T-helper 22 cell (primary cell): Measurements from ENCODE around the gene ANKRD62.
"Not testable (repeated sequence)": the region's sequence is repeated elsewhere in the genome, so short reads cannot be mapped to it uniquely, and the experiment has no call there.

Experiments used
- DNase-seq: peaks from one replicate; pipeline ENCODE4 v3.0.0-alpha.2; 2020; ENCODE audit warnings: low read depth

ANKRD62 gene

DNA sequence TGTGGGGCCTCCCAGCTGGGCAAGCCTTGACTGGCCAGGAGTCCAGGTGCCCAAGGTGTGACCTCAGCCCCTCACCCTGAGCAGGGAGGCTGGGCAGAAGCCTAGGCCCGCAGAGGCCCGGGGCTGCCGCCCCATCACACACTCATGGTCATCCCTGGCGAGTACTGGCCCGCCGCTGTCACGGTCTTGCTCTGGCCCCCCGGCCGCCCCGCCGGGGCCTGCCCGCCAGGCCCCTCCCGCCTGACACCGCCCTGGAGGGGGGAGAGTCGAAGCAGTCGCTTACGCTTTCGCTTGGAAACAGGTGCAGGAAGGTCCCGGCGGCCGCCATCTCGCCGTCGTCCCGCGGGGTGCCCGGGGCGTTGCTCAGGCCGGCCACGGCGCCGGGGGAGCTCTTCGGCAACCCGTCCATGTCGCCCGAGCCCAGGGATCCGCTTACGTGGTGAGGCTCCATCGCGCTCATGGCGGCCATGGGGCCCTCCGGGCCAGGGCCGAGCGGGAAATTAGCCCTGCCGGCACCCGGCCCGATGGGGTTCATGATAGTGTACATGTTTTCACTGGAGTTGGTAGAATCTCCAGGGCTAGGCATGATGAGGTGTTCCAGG lies 26.6 kb upstream of the ANKRD62 start:
- DNase-seq = no peak

DNA sequence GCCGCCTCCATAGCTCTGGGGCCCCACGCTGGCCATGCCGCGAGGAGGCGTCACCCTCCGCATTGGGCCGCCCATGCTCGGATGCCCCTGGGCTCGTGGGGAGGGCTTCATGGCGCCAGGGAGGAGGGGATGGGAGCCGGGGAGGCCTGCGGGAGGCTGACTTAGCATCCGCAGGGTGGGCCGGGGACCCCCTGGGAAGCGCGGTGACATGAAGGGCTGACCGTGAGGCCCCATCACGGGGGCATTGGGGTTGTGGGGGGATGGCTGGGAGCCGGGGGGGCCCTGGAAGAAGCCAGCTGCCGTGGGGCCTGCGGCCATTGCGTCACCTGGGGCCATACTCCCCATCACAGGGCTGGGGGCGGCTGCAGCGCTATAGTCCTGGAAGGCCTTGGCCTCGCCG lies 26.0 kb upstream of the ANKRD62 start:
- no peak for DNase-seq

DNA sequence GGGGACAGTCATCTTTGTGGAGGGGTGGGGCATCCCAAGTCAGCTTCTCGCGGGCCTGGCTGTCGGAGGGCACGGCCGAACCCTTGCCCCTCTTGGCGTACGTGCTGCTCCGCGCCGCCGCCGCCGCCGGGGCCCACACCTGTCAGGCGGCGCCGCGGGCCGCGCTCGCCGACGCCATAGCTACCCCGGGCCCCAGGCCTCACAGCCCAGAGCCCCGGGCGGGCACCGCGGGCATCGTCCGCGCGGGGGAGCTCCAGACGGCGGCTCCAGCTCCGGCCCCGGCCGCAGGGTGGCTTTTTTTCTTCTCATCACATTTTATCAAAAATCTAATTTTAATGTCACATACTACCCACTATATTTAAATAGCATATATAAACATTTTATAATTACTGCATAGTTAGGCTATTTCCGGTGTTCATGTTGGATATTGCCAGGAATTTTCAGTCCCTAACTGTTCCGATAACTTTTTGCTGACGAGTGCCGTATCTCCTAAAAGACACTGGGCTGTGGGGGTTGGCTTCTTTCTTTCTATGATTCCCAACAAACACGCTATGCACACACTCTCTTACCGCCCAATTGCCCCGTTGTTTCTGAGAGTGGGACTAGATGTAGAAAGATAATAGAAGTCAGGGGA lies 25.2 kb upstream of the ANKRD62 start:
- DNase-seq = not testable (repeated sequence)

DNA sequence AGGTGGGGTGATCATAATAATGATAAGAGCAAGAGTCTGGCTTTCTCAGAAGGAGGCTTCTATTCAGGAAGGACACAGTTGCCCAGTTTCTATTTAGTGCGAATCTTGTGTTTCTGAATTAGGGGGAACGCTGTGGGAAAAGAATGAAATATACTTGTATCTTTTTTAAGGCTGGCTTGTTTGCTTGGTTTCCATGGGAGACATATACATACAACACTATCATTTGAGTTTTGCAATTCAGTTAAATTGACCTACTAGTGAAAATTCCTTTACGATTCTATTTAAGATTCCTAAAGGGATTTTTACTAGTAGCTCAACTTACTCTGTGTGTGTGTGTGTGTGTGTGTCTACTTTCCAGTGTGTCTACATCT lies 24.7 kb upstream of the ANKRD62 start:
- DNase-seq = no peak

DNA sequence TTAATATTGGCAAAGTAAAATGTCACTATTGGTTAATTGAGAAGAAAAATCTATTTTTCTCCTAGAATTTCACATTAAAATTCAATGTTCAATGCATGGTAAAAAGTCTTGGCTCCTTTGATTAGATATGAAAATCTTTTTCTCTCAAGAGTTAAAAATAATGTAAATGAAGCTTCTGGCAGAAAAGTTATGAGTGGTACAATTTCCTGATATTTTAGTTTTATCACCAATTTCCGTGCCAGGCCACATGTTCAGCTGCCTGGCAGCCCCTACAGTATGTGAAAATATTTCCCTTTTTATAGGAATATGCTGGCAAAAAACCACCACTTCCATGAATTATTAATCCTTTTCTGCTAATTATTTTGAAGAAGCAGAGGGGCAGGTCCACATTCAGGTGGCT lies 22.6 kb upstream of the ANKRD62 start:
- not testable (repeated sequence) for DNase-seq

DNA sequence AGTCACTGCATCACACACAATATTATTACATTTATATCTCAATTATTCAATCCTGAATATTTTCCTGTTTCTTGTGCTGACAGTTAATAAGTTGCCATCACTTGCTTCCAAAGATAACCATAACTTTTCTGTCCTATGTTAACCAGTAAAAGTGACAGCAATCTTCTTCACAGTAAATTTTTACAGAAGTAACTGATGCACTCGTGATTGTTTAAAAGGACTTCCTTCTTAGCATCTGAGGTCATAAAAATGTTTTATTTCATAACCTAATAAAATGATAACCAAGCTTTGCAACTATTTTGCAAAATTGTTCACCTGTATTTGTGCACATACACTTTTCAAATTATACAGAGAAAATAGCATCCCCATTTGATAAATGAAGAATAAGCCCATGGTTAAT lies 20.6 kb upstream of the ANKRD62 start:
- no peak for DNase-seq

DNA sequence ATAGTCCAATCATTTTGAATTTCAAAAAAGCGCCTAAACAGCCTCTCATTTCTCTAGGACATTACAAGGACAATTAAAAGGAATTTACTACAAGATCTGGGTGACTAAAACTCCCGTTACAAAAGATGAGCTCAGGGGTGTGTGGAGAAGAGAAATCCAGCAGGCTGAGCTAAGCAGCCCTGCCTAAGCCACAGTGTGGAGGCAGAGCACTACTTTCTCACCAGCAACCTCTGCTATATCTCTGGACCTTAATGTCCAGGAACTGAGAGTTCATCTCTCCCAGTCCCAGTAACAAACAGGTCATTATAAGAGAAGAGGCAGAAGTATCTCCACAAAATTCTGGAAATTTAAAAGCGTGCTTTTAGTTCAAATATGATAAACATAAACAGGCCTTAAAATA lies 18.9 kb upstream of the ANKRD62 start:
- no peak for DNase-seq

DNA sequence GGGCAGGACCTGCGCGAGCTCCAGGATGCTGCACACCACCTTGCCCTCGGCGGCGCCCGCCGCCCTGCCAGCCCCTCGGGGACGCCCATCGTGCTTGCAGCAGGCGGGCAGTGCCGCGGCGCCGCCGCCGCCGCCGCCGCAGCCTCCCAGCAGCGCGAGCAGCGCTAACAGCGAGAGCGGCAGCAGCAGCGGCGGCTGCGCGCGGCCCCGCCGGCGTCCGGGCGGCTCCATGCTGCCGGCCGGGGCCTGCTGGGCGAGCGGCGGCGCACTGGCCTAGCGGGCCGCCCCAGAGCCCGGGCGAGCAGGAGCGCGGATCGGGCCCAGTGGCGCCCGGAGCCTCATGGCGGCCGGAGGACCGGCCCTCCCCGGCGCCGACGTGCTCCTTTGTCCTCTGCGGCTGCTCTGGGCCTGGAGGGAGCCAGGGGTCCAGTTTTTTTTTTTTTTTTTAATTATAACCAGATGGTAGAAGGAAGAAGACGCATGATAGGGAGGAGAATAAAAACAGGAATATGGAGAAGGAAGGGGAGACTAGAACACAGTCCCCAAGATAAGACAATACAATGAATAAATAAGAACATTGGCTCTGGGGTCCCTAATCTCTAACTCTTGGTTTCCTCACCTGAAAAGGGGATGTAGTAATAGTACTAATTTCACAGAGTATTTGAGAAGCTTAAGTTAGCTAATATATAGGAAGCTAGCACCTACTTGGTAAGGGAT lies 17.1 kb upstream of the ANKRD62 start:
- DNase-seq = no peak

GRCh38 chr18:12077994-12078393 lies 15.6 kb upstream of the ANKRD62 start:
- not testable (repeated sequence) for DNase-seq

DNA sequence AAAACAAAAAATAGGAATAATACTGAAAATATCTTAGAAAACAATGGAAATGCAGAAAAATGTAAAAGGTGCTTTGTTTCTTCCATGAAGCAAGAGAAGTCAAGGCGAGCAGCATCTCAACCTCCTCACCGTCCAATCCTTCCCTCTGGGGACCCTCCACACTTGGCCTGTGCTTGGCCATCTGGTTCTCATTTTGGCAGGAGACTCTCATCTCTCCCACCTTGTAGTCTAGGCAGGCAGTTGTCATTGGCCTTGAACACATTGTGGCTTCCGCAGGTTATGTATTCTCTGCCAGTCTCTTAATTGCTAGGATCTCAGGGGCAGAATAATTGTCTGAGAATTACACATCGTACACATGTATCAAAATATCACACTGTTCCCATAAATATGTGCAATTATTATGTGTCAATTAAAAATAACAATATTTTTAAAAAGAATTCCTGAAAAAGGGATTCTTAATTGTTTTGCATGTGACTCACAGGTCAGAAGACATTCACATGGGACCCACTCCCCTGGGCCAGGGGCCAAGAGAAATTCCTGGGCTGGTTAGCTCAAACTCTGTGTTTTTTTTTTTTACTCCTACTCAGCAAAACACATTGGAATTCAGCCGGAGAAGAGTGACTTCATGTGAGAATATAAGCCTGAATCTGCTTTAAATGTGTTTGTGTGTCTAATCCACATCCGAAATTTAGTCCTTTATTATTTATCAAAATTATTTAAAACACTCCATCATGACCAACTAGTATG lies 14.0 kb upstream of the ANKRD62 start:
- no peak for DNase-seq

DNA sequence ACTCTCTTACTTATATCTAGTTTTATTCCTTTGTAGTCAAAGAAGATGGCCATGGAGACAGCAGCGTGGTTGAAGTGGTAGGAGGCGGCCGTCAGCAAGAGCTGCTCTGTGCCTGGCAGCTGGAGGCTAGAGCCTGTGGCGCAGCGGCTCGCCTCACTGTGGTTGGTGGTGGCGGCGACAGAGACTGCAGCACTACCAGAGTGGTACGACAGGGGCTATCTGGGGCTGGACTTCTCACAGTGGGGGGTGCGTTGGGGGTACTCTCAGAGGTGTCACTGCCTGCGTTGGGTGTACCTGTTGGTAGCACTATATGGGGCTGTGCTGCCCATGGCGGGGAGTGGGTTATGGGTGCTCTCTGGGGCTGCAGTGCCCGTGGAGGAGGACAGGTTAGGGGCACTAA lies 8.5 kb upstream of the ANKRD62 start:
- DNase-seq = no peak

GRCh38 chr18:12085786-12086185 lies 7.9 kb upstream of the ANKRD62 start:
- no peak for DNase-seq

- no peak for DNase-seq
Measured at GRCh38 chr18:12086249-12086648, 7.4 kb upstream of the ANKRD62 start.

DNA sequence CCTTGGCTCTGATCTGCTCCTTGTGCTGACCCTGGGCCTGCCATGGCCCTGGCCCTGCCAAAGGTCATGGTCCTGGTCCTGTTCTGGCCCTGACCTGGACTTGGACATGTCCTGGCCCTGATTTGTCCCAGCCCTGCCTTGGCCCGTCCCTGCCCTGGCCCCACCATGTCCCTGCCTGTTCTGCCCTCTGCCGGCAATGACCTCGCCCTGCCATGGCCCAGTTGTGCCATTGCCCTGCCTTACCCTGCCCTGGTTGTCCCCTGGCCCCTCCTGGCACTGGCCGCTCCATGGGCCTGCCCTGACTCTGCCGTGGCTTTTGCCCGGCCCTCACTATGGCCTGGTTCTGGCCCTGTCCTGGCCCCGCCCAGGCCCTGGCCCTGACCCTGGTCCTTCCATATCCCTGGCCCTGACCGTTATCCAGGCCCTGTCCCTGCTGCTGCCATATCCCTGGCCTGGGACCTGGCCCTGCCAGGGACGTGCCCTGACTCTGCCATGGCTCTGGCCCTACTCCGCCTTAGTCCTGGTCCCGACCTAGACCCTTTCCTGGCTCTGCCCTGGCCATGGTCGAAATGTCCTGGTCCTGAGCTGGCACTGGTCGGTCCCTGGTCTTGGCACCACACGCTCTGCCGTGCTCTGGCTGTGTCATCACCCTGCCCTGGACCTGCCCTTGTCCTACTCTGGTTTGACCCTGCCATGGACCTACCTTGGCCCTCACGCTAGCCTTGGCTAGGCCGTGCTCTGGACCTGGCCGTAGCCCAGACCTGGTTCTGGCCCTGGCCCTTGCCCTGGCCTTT lies 6.8 kb upstream of the ANKRD62 start:
- DNase-seq = no peak

DNA sequence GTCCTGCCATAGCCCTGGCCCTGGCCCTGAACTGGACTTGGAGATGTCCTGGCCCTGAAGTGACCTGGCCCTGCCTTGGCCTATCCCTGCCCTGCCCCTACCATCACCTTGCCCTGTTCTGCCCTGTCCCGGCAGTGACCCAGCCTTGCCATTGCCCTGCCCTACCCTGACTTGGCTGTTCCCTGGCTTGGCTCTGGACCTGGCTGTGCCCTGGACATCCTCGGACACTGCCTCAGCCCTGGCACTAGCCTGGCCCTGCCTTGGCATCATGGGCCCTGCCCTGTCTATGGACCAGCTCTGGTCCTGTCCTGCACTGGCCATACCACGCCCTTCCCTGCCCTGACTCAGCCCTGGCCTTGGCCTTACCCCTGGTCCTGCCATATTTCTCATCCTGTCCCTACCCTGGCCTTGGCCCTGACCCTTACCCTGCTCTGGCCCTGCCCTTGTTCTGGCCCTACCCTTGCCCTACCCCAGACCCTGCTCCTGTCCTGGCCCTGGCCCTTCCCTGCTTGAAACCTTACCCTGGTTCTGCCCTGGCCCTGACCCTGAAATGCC lies 6.1 kb upstream of the ANKRD62 start:
- DNase-seq = no peak

GRCh38 chr18:12088096-12088495 lies 5.5 kb upstream of the ANKRD62 start:
- no peak for DNase-seq

- DNase-seq = no peak
Measured at GRCh38 chr18:12088731-12089375, 4.8 kb upstream of the ANKRD62 start.

DNA sequence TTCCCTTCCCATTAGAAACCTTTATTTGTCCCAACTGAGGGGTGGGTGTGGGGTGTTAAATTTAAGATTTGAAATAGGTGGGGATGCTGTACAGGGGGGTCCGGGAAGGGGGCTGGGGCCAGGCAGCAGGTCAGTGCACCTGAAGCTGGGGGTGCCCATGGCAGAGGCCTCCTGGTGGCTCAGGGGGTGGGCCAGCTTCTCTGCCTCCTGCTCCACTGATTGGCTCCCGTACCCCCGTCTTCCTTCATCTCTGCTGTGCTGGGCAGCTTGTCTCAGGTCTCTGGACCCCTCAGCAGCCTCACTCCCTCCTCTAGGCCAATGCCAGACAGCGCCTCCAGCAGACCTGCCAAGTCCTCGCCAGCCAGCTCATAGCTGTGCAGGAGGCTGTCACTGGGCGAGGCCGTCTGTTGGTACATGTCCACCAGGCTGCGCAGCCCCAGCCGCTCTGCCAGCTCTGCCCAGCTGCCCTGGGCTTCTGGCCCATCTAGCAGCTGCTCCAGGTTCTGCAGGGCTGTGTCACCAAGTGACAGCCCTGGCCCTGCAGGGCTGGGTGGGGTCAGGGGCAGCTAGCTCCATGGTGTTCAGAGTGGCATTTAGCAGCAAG lies 2.0 kb upstream of the ANKRD62 start:
- no peak for DNase-seq

- DNase-seq = no peak
Measured at GRCh38 chr18:12092398-12093229, 1.0 kb upstream of the ANKRD62 start.

DNA sequence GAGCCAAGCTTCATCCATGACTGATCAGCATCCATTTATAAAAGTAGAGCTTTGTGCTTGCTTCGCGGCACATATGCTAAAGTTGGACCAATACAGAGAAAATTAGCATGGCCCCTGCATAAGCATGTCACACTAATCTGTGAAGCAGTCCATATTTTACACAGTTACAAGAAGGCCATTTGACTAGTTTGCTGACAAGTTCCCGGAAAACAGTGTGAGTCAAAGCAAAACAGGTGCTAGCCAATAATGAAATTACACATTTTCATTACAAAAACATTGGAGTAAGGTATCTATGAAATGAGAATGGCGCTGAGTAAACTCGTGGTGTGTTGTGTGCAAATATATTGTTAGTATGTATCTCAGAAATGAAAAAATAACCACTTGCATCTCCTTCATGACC lies 4.7 kb downstream of the ANKRD62 start:
- no peak for DNase-seq
